Fibroblast of mammary gland (primary cell): ENCODE data around the gene GMDS.

Experiments
- DNase-seq: peaks from one replicate; pipeline ENCODE4 v3.0.0-alpha.2; 2010; ENCODE audit warnings: low read depth
- H3K4me3 ChIP-seq: 2 replicates; pipeline ENCODE4 v1.5.1; 2011; ENCODE audit warnings: low read depth, mild to moderate bottlenecking, low read length, moderate library complexity; ENCODE audit not compliant: control insufficient read depth
- TF ChIP-seq, protein P1 (sequence below): conservative IDR thresholded peaks from 2 replicates; pipeline ENCODE4 v1.5.1; 2011; ENCODE audit warnings: low read depth, low read length, inconsistent platforms; ENCODE audit not compliant: control insufficient read depth, insufficient read depth

Gene GMDS

DNA sequence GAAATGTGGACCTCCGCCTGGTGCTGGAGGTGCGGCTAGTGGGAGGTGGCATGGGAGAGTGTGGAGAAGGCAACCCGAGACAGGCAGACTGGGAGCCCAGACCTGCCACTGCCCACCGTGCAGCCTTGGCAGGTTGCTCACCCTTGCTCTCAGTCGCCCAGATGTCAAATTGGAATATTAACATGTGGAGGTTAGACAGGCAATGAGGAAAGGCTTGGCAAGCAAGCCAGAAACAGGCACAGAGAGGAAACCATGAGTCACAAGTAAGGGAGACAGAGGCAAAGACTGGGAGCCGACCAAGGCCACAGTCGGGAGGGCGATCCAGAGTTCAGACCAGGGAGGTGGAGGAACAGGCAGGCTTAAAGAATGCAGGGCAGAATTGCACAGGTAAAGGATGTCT, 457.5 kb downstream of the GMDS start:
- peak; percentile 66 for DNase-seq
- TF ChIP-seq, protein P1, sequence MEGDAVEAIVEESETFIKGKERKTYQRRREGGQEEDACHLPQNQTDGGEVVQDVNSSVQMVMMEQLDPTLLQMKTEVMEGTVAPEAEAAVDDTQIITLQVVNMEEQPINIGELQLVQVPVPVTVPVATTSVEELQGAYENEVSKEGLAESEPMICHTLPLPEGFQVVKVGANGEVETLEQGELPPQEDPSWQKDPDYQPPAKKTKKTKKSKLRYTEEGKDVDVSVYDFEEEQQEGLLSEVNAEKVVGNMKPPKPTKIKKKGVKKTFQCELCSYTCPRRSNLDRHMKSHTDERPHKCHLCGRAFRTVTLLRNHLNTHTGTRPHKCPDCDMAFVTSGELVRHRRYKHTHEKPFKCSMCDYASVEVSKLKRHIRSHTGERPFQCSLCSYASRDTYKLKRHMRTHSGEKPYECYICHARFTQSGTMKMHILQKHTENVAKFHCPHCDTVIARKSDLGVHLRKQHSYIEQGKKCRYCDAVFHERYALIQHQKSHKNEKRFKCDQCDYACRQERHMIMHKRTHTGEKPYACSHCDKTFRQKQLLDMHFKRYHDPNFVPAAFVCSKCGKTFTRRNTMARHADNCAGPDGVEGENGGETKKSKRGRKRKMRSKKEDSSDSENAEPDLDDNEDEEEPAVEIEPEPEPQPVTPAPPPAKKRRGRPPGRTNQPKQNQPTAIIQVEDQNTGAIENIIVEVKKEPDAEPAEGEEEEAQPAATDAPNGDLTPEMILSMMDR, result no peak
- H3K4me3 ChIP-seq, result no peak overlapping the region

DNA sequence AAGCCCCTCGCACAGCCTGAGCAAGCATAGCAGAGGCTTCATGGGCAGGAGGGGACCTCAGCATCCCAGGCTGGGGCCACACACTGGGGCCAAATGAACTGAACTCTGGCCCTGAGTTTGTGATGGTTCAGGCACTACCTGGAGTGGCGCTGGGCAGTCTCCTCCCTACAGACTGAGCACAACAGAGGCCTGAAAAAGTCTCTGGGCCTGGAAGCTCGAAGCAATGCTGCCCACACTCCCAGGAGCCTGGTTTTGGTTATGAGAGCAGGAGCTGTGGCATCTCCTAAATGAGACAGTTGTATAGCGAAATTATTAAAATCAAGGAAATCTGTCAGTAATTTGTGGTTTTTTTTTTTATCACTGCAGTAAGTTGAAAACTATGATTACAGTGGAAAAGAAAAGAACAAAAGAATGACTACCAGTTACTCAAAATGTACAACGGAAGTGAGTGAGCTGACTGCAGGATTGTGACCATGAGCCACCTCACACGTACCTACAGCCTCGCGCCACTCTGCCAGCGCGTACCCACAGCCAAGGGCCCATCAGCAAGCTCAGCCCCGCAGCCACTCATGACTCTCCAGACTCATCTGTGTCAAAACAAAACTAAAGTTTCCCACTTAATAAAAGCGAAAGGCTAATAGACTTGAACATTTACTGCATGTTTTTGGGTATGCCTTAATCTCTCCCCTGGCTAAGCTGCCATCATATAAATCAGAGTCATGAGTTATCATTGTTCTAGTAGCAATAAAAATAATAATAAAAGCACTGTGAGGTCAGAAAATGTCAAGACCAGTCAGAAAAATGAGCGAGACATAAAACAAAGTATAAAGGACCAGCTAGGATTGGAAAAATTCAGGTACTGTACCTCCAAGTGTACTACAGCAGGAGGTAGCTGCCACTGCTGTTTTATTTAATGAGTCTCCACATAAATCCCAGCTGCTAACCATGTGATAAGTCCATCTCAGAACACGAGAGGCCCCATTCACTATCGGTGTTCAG, 458.7 kb downstream of the GMDS start:
- no peak overlapping the region for H3K4me3 ChIP-seq
- TF ChIP-seq, protein P1, result no peak
- DNase-seq, result no peak

DNA sequence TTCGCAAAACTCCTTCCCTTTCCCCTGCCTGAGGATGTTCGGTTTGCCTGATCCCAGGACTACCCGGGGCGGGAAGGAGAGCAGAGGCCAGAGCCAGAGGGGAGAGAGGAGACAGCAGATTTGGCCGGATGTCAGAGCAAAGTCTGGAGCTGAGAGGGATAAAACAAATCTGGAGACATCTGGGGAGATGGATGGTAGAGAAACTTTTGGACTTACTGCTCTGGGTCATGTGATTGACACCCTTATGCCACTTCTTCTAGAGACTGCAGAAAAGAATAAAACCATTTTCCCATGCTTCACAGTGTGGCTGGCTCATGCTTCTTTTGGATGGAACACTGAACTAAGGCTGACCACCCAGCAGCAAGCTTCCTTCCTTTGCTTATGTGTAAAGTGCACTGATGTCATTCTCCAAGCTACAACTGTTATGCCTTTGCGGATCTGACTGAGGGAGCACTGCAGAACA, 461.0 kb downstream of the GMDS start:
- no peak for DNase-seq
- H3K4me3 ChIP-seq, result no peak overlapping the region
- TF ChIP-seq, protein P1, result no peak

DNA sequence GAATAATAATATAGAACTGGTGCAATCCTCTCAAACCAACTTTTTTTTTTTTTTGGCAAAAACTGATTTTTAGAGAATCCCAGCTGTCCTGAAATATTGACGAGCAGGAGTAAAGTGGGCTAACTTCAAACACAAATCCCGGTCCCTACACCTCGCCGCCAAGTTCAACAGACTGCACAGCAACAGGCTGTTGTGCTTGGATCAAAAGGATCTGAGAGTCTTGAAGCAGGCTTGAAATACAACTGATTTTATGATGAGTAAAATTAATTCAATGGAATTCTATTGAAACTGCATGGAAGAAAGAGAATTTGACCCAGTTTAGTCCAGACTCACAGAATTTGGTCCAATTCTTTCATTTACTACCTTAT, 463.6 kb downstream of the GMDS start:
- no peak for DNase-seq
- TF ChIP-seq, protein P1, result no peak
- H3K4me3 ChIP-seq, result no peak overlapping the region

DNA sequence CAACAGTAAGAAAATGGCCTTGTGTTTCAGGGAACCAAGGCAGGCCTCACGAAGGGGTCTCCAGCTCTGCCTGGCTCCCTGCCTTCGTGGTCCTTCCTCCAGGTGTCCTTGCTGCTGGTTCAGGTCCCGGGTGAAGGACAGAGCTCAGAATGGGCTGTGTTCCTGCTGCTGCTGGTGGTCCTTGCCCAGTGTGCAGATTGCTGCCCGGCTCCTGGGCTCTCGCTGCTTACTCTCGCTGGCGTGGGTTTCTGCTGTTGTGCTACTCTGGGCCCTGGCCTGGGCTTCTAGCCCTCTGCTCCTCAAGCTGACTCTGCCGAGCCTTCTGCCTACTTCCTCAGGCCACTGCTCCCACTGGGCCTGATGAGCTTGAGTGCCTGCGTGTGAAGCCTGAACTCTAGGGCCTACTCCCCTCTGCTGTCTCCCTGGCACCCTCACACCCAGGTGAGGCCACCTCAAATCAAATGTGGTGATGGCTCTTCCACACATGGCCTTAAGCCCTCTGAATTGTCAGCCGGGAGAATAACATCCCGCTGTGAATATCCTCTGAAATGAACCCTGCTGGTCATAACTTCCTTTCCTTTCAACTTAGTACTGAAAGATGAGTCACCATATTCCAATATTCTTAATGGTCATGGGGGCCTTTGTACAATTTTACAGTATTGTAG, 464.1 kb downstream of the GMDS start:
- TF ChIP-seq, protein P1, result no peak
- H3K4me3 ChIP-seq, result no peak overlapping the region
- DNase-seq, result no peak

DNA sequence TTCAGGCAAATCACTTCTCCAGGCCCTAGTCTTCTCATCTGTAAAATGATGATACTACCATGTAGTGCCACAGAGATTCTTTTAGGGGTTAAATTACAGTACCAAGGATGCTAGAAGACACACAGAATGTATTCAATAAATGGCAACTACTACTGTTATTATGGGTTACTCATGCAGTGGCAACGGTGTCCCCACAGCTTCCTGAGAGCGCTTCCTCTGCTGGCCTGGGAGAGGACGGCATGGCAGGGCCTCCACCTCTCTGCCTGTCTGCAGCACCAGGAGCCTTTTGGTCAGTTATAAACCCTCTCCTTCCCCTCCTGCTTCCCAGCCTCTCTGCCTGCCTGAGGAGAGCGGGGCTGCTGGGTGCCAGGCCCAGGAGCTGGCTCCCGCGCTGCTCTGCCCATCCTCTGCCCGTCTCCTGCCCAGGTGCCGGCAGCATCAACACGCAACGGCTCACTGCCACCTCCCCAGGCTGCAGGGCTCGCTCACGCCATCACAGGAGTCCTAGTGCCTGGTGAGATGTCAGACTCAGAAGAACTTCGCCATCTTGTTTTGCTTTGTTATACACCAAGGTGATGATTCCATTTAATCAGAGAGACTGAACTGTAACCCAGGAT, 465.0 kb downstream of the GMDS start:
- DNase-seq, result no peak

More for the DNA sequence above, 465.0 kb downstream of the GMDS start:
- H3K4me3 ChIP-seq, result no peak overlapping the region
- TF ChIP-seq, protein P1, result no peak
